Measurements from ENCODE around the gene E2F3. TPM values are rescaled to one million over a fixed set of nuclear protein-coding genes. Genes with fewer than 3 reads are reported as not detected.

Gene E2F3
- total RNA-seq, 1 experiment from 2014 or later: 35.7 TPM

- Histone ChIP-seq H3K9ac (ENCODE audit: extremely low read depth, insufficient read length, low read length) (no peak overlapping the region), H3K23ac (ENCODE audit: insufficient read length, low read depth, low read length) (no peak overlapping the region), H3K79me2 (ENCODE audit: insufficient read depth, low read length) (no peaks in the 10 kb centered on the region; the same call in 1 of the 2 replicates), H4K20me1 (ENCODE audit: control insufficient read depth, insufficient read depth, insufficient read length) (no peaks in the 10 kb centered on the region), H3K18ac (ENCODE audit: insufficient read length, low read depth, low read length) (no peak overlapping the region), H2BK120ac (ENCODE audit: low read depth, low read length, poor library complexity, severe bottlenecking) (no peak overlapping the region), H2BK5ac (ENCODE audit: insufficient read length, low read length) (no peak overlapping the region), H3K56ac (ENCODE audit: insufficient read length, low read depth, low read length) (no peak overlapping the region), H3K27me3 (ENCODE audit: insufficient read depth, low read length) (no peaks in the 10 kb centered on the region), H3K23me2 (ENCODE audit: insufficient read length, low read depth, low read length, poor library complexity, severe bottlenecking) (no peaks in the 10 kb centered on the region), H3K9me3 (ENCODE audit: control insufficient read depth, low read depth, low read length) (no peaks in the 10 kb centered on the region), H3K4me1 (ENCODE audit: insufficient read depth, low read length) (no peaks in the 10 kb centered on the region), H3K14ac (ENCODE audit: insufficient read depth, low read length) (no peak overlapping the region), H3K4me2 (ENCODE audit: insufficient read depth, insufficient read length, low read length) (no peak overlapping the region), H2BK15ac (ENCODE audit: low read depth, low read length) (no peak overlapping the region), H3K79me1 (ENCODE audit: insufficient read depth, low read depth, low read length, poor library complexity, severe bottlenecking) (peaks cover 5% of the 10 kb centered on the region), H2BK20ac (ENCODE audit: low read depth, low read length, poor library complexity, severe bottlenecking) (no peak overlapping the region), H3K4ac (ENCODE audit: low read depth, low read length) (no peak overlapping the region), H4K5ac (ENCODE audit: insufficient read length, low read depth, low read length) (no peak overlapping the region), H3T11ph (ENCODE audit: low read length) (no peak overlapping the region), H2AFZ (ENCODE audit: low read length) (no peak overlapping the region), H4K8ac (replicated peaks; ENCODE audit: insufficient read length, low read depth, low read length) (no peak overlapping the region), H2BK12ac (ENCODE audit: insufficient read length, low read depth, low read length) (no peak overlapping the region), H2AK5ac (ENCODE audit: insufficient read length, low read length) (no peak overlapping the region), H3K27ac (ENCODE audit: insufficient read length, low read depth, low read length) (no peak overlapping the region), H4K91ac (ENCODE audit: insufficient read length, low read depth, low read length) (no peak overlapping the region)
- H3K27me3 Mint-ChIP-seq (ENCODE audit: low read depth): no peaks in the 10 kb centered on the region
- TF ChIP-seq CTCF (conservative IDR thresholded peaks at IDR 0.05): no peak
- WGBS (ENCODE audit: extremely low coverage, insufficient read length, low lambda C conversion rate): no CpG with 5 or more reads among the region's 5 CpGs
- peaks cover 19 to 22% of the 10 kb centered on the region in 2 experiments for H3K4me1 Mint-ChIP-seq
- H3K9me3 Mint-ChIP-seq: no peaks in the 10 kb centered on the region
- peaks cover 31 to 51% (median 46%) of the 10 kb centered on the region in 3 experiments for H3K36me3 Mint-ChIP-seq (ENCODE audit: insufficient read depth in 1 of 3, low read depth in 3 of 3)
- no peak overlapping the region for H3K4me3 Mint-ChIP-seq
- H3K27ac Mint-ChIP-seq: peak overlapping the region in 2 of 3 experiments; percentile 58 to 59; a peak in 2 of 7 replicates
- no peak for DNase-seq
These were observed 77.4 kb downstream of the E2F3 start for GRCh38 chr6:20479060-20479459.

Measured in H9 (cell line).